ENCODE data around the gene RBM47.
"Not testable (repeated sequence)": the region's sequence is repeated elsewhere in the genome, so short reads cannot be mapped to it uniquely, and the experiment has no call there.

RBM47 gene

DNA sequence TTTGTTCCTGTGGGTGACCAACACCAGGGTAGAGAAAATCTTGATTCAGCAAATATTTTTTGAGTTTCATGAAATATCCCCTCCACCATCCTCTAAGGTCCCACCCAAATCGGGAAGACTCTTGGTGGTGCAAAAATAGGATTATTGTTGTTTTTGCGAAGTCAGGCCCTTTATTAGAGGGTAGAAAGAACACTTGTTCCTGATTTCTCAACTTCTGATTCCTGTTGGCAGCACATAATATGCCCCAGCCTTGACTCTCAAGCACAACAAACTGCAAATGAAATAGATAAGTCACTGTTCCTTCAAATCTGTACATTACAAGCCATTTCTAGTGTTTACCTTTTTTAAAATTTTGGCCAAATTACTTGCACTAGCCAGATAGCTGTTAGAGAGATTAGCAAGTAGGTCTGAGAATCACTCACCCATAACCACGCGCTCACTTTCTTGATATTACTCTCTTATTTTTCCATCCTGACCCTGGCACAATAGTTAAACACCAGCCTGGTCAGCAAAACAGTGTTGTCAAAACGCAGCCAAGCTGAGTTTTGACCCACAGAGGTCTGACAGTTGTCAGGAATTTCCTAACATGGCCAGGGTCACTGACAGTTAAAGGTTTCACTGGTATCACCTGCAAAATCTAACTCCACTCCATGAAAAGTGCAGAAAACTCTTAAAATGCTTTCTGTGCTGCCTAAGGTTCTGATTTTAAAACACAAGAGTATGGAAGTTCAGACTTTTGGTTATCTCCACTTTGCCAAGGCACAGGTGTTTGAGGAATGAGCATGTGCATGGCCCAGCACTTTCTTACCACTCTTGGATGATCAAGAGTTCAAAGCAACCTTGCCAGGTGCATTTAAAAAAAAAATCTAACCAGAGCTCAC is 69.8 kb downstream of the RBM47 start:
- no peak for DNase-seq

DNA sequence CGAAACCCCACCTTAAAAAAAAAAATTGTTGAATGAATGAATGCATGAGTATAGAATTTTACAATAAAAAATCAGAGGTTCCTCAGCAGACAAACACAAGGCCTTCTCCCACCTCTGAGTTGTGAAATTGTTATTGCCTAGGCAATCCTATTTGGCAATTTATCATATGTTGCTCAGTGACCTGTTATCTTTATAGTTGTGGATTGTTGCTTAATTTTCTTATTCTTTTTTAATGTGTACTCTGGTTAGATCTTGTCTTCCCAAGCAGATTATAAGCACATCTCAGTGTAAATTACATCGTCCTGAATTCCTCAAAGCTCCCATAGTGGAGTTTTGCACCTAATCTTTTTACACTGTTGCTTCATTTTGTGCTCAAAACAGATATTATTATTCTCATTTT is 71.9 kb downstream of the RBM47 start:
- no peak for DNase-seq

DNA sequence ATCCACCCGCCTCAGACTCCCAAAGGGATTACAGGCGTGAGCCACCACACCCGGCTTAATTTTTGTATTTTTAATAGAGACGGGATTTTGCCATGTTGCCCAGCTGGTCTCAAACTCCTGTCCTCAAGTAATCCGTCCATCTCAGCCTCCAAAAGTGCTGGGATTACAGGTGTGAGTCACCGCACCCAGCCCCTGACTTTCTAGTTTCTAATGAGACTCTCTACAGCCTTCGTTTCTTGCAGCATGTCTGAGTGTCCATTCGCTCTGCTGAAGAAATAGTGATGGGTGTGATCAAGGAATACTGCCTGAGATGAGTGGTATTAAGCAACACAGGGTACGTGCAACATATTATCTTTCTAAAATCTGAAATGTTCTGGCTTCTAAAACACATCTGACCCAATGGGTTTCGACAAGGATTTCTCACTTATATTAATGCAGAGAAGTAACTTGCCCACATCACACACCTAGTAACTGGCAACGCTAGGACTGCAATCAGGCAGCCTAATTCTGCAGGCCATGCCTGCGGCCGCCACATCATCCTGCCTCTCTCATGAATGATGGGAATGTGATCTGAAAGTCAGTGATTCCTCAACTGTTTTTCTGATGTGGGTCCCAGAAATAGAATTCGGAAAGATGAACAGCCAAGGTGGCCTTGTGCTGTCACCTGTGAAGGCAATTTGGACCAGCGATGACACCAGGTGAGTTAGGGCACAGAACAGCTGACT is 74.3 kb downstream of the RBM47 start:
- DNase-seq: no peak

DNA sequence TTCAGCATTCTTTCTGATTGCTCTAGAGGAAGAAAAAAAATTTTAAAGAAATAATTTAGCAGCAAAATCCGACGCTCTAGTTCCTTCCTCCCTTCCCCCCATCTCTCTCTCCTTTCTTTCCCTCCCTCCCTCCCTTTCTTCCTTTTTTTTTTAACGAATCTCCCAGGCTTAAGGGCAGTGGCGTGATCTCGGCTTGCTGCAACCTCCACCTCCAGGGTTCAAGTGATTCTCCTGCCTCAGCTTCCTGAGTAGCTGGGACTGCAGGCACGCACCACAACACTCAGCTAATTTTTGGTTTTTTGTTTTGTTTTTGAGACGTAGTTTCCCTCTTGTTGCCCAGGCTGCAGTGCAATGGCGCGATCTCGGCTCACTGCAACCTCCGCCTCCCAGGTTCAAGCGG is 75.0 kb downstream of the RBM47 start:
- not testable (repeated sequence) for DNase-seq

DNA sequence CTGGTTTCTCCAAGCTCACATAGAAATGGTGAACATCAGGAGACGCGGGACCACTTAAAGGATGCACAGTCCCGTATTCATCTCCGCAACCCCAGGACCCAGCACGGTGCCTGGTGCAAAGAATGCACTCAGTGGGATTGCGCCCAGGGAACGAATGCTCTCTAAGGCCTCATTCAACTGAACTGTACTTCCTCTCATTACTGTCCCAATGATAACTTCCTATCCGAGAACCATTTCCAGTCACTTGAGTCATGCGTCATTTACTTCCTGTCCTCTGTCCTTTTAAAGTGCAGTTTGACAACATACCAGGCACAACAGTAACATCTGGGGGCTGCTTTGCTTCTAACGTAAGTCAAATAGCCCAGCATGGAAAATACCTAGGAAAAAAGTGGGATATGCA is 75.7 kb downstream of the RBM47 start:
- DNase-seq: no peak

DNA sequence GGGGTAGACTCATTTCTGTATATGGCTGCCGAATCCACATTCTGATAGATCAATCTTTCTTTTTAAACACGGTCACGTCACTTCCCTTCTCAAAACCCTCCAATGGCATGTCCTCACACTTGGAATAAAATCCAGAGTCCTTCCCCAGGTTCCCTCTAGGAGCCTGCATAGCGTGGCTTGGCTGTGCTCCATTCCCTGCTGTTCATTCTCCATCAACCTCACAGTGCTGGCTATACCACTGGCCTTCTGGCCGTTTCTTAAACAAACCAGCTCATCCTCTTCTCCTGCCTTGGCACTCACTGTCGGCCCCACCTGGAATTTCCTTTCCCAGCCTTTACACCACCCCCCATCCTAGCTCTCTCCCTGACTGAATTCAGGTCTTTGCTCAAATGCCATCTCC is 77.1 kb downstream of the RBM47 start:
- no peak for DNase-seq

DNA sequence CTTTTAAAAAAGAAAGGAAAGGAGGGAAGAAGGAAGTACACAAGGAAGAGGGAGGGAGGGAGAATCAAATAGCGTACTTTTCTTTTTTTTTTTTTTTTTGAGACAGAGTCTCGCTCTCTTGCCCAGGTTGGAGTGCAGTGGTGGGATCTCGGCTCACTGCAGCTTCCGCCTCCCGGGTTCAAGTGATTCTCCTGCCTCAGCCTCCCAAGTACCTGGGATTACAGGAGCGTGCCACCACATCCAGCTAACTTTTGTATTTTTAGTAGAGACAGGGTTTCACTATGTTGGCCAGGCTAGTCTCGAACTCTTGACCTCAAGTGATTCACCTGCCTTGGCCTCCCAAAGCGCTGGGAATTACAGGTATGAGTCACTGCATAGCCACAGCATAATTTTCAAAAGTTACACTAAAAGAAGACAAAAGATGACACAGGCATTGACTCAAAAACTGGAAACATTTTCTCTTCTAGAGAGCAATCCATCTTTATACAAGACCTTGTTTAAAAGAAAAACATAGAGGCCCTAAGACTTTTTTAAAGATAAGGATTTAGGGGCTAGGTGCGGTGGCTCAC is 78.0 kb downstream of the RBM47 start:
- peak; percentile 50 for DNase-seq

DNA sequence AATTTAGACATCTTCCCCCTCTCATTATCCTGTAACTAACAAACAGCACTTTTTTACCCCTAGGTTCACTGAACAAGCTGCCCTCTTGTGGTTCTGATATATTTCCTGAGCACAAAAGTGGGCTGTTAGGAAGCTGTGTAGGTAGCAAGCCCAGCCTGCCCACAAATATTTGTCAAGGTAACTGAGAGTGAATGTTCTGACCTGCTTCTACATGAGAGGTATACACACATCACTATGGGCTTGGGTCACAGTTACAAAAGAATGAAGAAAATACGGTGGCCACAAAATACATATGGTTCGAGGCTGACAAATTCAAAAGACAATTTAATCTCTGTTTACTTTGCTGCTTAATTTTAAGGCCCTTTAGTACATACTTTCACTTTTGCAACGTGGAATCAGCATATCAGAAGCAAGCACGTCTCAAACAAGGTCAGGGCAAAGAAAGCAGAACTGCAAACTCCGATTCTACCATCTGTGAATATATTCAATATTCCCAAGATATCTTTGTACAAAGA is 78.7 kb downstream of the RBM47 start:
- DNase-seq: peak; percentile 5

DNA sequence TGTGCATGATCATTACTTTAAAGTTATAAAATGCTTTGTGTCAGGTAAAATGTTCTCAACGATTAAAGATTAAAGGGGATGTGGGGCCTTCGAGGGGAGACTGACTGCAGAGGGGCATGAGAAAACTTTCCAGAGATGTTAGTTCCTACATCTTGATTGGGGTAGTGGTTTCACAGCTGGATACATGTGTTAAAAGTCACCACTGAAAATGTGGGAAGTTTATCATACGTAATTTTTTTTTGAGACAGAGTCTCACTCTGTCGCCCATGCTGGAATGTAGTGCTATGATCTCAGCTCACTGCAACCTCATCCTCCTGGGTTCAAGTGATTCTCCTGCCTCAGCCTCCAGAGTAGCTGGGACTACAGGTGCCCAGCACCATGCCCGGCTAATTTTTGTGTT is 79.5 kb downstream of the RBM47 start:
- DNase-seq: no peak

DNA sequence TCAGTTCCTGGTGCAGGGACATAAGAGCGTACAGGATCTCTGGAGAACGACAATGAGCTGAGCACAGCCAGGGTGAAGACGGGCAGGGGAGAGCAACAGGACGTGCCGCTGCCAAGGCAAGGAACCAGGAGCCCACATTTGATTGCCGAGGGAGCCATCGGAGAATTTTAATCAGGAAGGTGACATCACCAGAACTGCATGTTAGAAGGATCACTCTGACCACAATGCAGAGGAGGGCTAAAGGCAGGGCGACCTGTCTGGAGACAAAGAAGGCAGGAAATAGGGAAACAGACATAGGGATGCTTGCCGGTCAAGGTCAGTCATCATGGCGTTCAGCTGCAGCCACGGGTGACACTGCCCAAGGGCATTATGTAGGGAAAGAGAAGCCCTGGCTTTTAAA is 81.4 kb downstream of the RBM47 start:
- DNase-seq: no peak

DNA sequence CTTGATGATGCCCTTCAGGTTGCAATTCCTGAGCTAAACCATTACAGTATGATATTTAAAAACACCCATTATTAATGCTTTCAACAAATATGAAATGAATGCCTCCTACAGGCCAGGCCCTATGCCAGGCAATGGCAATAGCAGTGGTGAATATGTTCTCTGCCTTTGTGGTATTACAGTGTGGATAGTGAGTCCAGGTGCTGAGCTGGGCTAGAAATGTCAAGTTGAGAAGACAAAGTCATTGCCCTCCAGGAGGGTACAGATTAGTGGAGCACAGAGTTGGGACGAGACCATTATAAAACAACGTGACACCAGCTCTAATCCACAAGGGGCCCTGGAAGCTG is 81.9 kb downstream of the RBM47 start:
- no peak for DNase-seq

DNA sequence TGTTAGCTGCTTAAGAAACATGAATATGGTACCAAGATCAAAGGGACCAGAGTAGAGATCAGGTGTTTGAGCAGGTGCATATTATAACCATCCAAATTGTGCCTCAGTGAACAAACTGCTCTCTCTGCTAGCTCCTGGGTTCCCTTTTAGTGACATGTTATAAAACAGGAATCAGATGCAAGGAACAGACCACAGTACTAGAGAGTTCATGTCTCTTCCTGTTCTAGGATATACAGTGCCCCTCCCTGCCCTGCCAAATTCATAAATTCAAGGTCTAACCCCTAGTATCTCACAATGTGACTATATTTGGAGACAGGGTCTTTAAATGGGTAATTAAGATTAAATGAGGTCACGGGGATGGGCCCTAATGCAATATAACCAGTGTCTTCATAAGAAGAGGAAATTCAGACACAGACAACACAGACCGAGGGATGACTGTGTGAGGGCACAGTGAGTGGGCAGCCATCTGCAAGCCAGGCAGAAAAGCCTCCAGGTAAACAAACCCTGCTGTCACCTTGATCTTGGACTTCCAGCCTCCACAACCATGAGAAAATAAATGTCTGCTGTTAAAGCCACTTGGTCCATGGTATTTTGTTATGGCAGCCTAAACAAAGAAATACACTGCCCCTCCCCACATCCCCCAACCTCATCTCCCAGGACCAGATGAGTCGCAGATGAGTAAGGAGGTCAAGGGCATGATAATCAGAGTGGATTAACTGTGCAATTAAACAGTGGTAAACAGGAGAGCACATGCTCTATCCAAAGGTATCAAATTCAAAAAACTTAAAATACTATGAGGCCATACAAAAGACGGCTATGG is 82.5 kb downstream of the RBM47 start:
- DNase-seq: no peak

DNA sequence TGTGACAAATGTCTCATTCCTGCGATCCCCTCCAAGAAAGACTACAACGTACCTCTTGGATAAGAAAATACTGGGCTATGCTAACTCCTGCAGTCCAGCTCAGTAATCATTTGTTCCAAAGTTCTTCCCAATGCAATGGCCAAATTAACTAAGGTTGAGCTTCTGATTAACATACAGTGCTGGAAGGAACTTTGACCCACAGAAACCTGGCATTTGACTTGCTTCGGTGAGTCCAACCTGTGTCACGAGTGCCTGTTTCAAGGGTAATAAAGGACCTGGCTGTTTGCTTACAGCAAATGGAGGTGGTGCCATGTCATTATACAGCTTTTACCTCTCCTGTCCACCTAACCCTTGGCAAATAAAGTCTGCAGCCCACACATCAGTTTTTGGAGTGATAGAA is 83.2 kb downstream of the RBM47 start:
- no peak for DNase-seq

DNA sequence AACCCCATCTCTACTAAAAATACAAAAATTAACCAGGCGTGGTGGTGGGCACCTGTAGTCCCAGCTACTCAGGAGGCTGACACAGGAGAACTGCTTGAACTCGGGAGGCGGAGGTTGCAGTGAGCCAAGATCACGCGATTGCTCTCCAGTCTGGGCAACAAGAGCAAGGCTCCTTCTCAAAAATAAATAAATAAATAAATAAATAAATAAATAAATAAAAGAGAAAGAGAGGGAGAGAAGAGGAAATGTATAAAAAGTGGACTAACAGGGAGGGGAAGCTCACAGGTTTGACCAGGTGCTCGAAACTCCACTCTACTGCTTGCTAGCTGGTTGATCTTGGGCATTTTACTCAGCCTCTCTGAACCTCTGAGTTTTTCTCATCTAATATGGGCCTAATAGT is 84.2 kb downstream of the RBM47 start:
- not testable (repeated sequence) for DNase-seq

DNA sequence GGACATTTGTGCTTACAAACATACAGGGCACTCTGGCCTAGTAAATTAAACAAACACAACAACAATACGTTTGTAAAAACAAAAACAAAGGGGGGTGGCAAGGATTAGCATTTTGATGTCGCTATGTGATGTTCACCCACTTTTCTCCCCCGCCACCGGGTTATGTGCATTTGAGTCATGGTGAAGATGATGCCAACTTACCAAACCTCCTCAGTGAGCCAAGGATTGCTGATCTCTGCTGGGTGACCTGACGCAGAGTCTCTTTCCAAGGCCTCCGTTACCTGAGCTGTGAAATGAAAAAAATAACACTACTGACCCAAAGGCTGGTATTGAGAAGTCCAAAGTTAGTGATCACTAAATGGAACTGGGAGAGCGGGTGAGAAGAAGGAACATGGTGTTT is 85.4 kb downstream of the RBM47 start:
- DNase-seq: no peak

DNA sequence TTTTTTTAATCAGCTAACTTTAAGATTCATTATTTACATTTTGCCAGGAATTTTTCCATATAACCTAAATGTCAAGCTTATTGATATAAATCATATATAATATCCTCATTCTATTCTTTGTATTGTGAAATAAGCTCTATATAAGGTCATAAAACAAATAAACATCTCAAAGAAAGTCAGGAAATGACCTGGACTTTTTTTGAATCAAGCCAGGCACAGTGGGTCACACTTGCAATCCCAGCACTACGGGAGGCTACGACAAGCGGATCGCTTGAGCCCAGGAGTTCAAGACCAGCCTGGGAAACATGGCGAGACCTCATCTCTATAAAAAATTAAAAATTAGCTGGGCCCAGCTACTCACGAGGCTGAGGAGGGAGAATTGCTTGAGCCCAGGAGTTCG is 88.9 kb downstream of the RBM47 start:
- no peak for DNase-seq

DNA sequence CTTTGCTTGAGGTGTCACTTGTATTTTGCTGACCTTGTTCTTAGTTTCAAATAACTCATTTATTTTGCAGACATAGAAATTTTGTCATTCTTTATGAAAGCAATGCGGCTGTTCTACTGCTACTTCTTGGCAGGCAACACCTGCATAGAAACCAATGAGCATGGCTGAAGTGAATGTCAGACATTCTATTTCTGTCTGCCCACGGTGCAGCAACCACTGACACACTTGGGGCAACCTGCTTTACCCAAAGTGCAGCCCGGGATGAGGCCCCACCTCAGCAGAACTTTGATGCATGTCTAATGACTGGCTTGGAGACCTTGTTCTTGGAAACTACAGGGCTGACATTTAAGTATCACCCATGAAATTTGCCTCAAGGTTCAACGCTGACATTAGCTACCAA is 93.6 kb downstream of the RBM47 start:
- DNase-seq: no peak

DNA sequence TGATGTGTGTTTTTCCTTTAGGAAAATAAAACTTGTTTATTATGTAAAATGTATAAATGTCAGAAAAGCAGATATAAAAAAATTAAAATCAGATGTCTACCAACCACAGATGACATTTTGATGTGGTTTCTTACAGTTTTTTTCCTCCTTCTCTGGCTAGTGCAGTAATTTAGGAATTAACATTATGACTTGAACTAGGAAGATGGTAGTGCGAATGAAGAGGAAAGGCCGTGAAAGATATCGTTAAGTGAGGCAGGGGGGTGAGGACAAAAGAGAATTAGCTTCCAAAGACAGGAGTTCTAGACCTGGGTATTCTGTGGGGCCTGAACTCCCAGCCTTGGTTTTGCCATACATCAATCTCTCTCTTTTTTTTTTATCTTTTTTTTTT is 98.0 kb downstream of the RBM47 start:
- DNase-seq: no peak

DNA sequence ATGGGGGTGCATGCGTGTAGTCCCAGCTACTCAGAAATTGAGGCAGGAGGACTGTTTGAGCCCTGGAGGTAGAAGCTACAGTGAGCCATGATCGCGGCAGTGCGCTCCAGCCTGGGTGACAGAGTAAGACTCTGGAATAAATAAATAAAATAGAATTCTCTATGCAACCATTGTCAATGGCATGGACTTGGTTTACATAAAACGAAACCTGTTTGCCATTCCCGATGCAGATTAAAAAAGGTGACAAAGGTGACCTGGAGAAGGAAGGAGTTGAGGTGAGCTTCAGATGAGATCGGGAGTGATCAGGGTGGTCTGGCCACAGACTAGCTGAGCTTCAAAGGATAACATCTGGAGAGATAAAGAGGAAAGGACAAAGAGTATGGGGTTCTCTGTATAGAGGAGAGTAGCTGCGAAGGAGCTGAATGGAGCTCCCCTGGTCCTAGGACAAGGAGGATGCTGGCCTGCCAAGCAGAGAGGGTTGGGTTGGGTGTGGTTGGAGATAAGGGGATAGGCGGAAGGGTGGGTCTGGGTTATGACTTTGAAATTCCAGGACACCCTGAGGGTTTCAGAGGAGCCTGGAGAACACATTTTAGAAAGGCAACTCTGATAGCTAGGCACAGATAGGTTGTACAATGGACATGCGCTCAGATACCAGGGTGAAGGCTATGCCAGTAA is 98.6 kb downstream of the RBM47 start:
- no peak for DNase-seq

DNA sequence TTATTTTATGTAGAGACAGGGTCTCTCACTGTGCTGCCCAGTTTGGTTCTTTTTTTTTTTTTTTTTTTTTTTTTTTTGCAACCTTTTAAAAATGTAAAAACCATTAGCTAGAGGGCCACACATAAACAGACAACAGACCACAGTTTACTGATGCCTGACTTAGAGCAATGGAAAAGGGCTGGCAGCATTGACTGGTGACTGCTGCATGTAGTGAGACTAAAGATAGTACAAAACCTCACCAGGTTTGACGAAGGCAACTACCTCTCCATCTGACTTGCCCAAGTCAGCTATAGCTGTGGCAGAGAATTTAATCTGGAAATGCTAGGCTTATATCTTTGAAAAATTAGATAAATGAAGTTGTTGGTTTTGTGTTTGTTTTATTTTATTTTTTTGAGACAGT is 102.9 kb downstream of the RBM47 start:
- DNase-seq: no peak

DNA sequence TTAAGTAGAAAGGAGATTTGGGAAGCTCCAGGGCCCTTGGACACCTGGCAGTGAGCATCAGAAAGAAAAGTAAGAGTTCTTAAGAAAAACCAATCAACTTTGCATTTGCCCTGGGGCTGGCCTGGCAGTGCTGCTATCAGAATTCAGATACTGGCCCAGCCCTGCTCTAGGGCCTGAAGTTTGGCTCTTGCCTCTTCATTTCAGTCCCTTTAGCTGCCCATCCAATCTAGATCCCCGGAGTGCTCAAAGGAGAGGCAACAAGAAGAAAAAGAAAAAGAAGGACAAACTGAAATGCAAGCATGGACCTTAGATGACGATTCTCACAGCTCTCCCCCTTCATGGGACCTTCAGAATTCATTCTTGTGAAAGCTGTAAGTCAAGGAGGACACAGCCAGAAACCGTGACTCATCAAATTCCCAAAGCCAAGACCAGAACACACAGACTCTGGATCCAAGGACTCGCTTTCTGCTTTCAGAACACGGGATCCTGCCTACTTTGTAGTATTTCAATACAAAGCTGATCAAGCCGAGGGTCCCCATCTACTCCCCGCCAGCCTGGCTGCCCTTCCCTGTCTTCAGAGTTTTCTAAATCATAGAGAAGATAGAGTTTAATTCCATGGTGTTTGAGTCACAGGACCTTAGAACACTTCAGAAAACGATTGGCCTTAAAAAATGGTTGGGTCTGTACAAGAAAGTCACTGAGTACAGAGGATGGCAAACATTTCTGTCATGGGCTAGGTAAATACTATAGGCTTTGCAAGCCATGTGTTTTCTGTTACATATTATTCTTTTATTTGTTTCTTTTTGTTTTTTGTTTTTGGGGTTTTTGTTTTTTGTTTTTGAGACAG is 103.7 kb downstream of the RBM47 start:
- DNase-seq: no peak
